ENCODE data around the gene FAM78B. TPM values are rescaled to one million over a fixed set of nuclear protein-coding genes. Genes with fewer than 3 reads are reported as not detected.

FAM78B gene
- total RNA-seq, 1 donor from 2014 or later = 66.0 TPM

DNA sequence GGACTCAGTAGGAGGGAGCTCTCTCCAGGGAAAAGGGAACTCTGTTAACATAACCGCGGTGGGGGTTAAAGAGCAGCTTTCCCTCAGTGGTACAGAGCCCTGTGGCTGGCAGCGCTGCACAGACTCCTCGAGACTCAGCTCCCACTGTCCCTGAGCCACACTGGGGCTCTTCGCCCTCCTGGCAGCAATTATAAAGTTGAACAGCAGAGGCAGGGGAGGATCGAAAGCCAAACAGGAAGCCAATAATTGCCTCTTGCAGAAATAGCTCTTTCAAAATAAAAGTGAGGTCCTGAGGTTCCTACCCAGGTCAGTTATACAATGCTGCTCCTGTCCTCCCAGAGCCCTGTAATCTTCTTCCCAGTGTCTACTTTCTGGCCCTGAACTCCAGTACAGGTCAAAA lies 77.0 kb downstream of the FAM78B start:
- no peak for DNase-seq
- Mint-ChIP-seq H3K9me3 (ENCODE audit: unreplicated experiment) (peaks cover 6% of the 10 kb centered on the region), H3K27me3 (ENCODE audit: unreplicated experiment) (peaks cover 14% of the 10 kb centered on the region), H3K4me3 (ENCODE audit: unreplicated experiment) (peak overlapping the region; percentile 0), H3K36me3 (ENCODE audit: unreplicated experiment) (peaks cover 12% of the 10 kb centered on the region), H3K4me1 (ENCODE audit: low read depth, unreplicated experiment) (peaks cover 38% of the 10 kb centered on the region), H3K27ac (ENCODE audit: unreplicated experiment) (no peak overlapping the region)
- TF ChIP-seq, protein P1, sequence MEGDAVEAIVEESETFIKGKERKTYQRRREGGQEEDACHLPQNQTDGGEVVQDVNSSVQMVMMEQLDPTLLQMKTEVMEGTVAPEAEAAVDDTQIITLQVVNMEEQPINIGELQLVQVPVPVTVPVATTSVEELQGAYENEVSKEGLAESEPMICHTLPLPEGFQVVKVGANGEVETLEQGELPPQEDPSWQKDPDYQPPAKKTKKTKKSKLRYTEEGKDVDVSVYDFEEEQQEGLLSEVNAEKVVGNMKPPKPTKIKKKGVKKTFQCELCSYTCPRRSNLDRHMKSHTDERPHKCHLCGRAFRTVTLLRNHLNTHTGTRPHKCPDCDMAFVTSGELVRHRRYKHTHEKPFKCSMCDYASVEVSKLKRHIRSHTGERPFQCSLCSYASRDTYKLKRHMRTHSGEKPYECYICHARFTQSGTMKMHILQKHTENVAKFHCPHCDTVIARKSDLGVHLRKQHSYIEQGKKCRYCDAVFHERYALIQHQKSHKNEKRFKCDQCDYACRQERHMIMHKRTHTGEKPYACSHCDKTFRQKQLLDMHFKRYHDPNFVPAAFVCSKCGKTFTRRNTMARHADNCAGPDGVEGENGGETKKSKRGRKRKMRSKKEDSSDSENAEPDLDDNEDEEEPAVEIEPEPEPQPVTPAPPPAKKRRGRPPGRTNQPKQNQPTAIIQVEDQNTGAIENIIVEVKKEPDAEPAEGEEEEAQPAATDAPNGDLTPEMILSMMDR (IDR thresholded peaks at IDR 0.05; ENCODE audit: partially characterized antibody, unreplicated experiment) = no peak

DNA sequence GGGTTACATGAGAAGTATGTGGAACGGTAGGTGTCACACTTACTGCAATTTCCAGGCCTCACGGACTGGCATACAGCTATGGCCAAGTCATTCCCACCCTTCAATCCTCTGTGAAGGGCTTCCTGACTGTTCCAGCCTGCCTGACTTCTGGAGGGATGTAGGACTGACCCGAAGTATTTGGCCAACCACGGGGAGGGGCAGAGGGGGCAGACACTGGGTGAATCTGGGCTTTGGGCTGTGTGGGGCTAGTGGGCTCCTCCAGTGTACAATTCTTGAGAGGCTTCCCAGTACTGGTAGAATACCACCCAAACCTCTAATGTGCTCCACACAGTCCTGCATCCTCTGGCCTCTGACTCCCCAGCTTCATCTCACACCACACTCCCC lies 78.2 kb downstream of the FAM78B start:
- peaks cover 8% of the 10 kb centered on the region for H3K27me3 Mint-ChIP-seq (ENCODE audit: unreplicated experiment)
- H3K4me1 Mint-ChIP-seq (ENCODE audit: low read depth, unreplicated experiment) = peaks cover 31% of the 10 kb centered on the region
- H3K27ac Mint-ChIP-seq (ENCODE audit: unreplicated experiment) = no peak overlapping the region

DNA sequence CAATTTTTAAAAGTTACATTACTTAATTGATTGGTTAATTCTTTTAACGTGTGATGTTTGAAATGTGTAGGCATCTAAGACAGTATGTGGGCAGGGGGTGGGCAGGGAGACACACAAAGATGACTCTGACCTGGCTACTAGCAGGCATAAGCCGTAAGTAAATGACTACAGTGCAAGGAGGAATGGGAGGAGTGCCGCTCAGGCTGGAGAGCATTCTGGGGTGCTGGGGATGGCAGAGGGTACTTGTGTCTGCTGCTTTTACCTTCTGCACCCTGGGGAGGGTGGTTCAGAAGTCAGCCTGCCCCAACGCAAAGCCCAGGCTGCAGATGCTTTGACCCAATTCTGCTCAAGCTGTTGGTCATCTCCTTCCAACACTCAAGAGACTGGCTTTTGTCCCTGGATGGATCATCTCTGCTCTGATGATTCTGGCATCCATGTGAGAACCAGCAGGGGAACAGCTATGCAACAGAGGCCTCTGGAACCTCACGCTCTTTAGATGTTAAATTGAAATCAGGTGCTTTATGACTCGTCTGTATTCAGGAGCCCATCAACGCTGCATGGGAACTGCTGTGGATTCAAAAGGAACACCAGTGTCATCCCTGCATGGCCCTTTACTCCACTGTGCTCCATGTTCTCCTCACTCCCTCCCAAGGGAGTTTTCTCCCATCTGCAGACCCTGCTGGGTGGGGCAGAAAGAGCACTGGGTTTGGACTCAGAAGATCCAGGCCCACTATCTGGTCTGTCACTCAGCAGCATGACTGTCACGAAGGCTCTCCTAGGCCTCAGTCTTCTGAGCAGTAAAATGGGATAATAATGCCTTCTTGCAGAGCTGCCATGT lies 78.8 kb downstream of the FAM78B start:
- H3K4me1 Mint-ChIP-seq (ENCODE audit: low read depth, unreplicated experiment) = peaks cover 30% of the 10 kb centered on the region
- peaks cover 8% of the 10 kb centered on the region for H3K36me3 Mint-ChIP-seq (ENCODE audit: unreplicated experiment)
- H3K4me3 Mint-ChIP-seq (ENCODE audit: unreplicated experiment) = no peak overlapping the region
- peaks cover 8% of the 10 kb centered on the region for H3K27me3 Mint-ChIP-seq (ENCODE audit: unreplicated experiment)
- TF ChIP-seq, protein P1 (IDR thresholded peaks at IDR 0.05; ENCODE audit: partially characterized antibody, unreplicated experiment) = no peak
- peaks cover 4% of the 10 kb centered on the region for H3K9me3 Mint-ChIP-seq (ENCODE audit: unreplicated experiment)
- DNase-seq = no peak
- H3K27ac Mint-ChIP-seq (ENCODE audit: unreplicated experiment) = no peak overlapping the region

More for the DNA sequence above, 78.2 kb downstream of the FAM78B start:
- peaks cover 8% of the 10 kb centered on the region for H3K36me3 Mint-ChIP-seq (ENCODE audit: unreplicated experiment)
- TF ChIP-seq, protein P1 (IDR thresholded peaks at IDR 0.05; ENCODE audit: partially characterized antibody, unreplicated experiment) = no peak
- no peak overlapping the region for H3K4me3 Mint-ChIP-seq (ENCODE audit: unreplicated experiment)
- H3K9me3 Mint-ChIP-seq (ENCODE audit: unreplicated experiment) = peaks cover 4% of the 10 kb centered on the region
- no peak for DNase-seq

DNA sequence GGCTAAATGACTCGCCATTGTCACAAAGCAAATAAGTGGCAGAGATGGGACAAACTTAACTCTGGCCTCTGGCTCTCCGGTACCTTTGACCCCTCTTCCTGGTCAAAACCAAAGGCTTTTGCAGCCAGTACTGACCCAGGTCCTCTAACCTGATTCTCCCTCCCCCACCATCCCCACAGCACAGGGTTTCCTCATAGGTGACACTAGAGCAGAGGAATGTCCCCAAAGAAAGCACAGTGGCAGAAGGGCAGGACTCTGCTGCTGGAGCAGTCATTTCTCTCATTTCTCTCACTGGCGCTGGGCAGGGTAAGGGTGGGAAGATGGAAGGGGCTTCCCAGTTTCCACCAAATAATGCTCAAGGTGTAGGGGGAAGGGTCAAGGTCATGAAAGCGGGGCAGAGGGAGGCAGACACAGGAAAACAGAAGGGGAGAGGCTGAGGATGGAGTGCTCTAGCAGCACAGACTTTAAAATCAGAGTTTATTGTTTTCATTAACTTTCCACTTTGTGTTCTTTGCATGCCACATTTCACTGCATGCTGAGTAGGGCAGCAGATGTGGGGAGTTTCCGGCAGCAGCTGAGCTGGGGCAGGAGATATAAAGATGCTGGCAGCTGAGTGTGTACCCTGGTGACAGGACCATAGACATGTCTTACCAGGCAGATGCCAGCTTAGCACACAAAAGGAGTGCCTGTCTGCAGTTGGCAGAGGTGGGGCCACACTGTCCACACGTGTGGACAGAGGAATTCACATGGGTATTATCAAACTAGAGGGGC lies 80.5 kb downstream of the FAM78B start:
- TF ChIP-seq, protein P1 (IDR thresholded peaks at IDR 0.05; ENCODE audit: partially characterized antibody, unreplicated experiment) = no peak
- H3K4me1 Mint-ChIP-seq (ENCODE audit: low read depth, unreplicated experiment) = peaks cover 30% of the 10 kb centered on the region
- no peak overlapping the region for H3K4me3 Mint-ChIP-seq (ENCODE audit: unreplicated experiment)
- peak overlapping the region; percentile 59 for H3K27ac Mint-ChIP-seq (ENCODE audit: unreplicated experiment)
- H3K27me3 Mint-ChIP-seq (ENCODE audit: unreplicated experiment) = peaks cover 13% of the 10 kb centered on the region
- H3K36me3 Mint-ChIP-seq (ENCODE audit: unreplicated experiment) = peaks cover 6% of the 10 kb centered on the region
- peaks cover 7% of the 10 kb centered on the region for H3K9me3 Mint-ChIP-seq (ENCODE audit: unreplicated experiment)
- DNase-seq = no peak
